GM12891 (cell line): ENCODE results near the gene HOXB1.

Source experiments
- POLR2A ChIP-seq: IDR thresholded peaks from 2 replicates; pipeline ENCODE4 v1.6.1; 2011; ENCODE audit warnings: low read depth, low read length, control low read depth
- POLR2AphosphoS5 ChIP-seq: IDR thresholded peaks from 2 replicates; pipeline ENCODE4 v1.6.1; 2011; ENCODE audit warnings: low read depth, low read length, control low read depth
- POU2F2 ChIP-seq: IDR thresholded peaks from 2 replicates; pipeline ENCODE4 v1.6.1; 2011; ENCODE audit warnings: low read depth, mild to moderate bottlenecking, control low read depth, low read length, moderate library complexity
- SPI1 ChIP-seq: IDR thresholded peaks from 2 replicates; pipeline ENCODE4 v1.6.1; 2011; ENCODE audit warnings: low read depth, low read length, control low read depth
- TAF1 ChIP-seq: IDR thresholded peaks from 2 replicates; pipeline ENCODE4 v1.6.1; 2011; ENCODE audit warnings: low read depth, low read length, control low read depth

- TF ChIP-seq POLR2A = no peak
- TF ChIP-seq POLR2AphosphoS5 = no peak
- TF ChIP-seq TAF1 = no peak
- no peak for TF ChIP-seq SPI1
- no peak for TF ChIP-seq POU2F2
These were observed 49.1 kb upstream of the HOXB1 start for GRCh38 chr17:48579760-48580554.
